Glomerular visceral epithelial cell (primary cell): ENCODE data around the gene BANK1.

Source experiments
- DNase-seq: peaks from one replicate; pipeline ENCODE4 v3.0.0-alpha.2; 2016; ENCODE audit errors: extremely low spot score

Gene BANK1

DNA sequence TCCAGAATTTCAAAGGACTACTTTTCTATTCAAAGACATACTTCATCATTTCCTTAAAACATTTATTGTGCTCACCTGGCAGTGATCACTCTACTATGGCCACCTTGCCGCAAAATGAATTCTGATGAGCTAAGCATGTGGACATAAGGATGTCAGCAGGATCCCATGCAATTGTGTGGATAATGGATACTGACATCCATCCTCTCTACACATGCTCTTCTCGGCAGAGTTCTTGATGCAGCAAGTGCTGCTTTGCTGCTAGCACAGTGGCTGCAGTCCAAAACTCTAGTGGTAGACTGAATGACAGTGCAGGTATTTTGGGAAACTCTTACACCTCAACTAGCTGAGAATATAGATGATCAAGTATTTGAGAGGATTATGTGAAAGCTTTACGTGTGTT lies 168.0 kb downstream of the BANK1 start:
- no peak for DNase-seq

- DNase-seq = no peak
These were observed 169.9 kb downstream of the BANK1 start for GRCh38 chr4:101960431-101960830.

GRCh38 chr4:101961144-101961543 lies 170.6 kb downstream of the BANK1 start:
- peak; percentile 31 for DNase-seq

GRCh38 chr4:101967697-101968346 lies 177.3 kb downstream of the BANK1 start:
- DNase-seq = no peak

DNA sequence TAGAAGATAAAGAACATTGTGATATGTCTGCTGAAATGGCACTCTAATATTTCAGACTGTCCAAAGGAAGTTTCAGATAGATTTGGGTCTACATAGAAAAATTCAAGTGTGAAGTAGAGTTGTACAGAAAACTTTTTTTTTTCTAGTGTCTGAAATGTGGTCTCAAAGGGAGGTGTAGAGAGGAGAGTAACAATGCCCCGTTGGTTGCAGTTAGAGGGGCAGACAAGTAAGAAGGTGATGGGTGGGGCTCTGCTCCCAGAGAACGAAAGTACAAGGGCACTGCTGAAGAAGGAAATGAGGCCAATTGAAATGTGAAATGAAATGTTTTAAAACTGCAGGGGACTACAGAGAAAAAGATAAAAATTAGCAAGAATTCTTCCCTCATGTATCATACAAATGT lies 177.8 kb downstream of the BANK1 start:
- no peak for DNase-seq

DNA sequence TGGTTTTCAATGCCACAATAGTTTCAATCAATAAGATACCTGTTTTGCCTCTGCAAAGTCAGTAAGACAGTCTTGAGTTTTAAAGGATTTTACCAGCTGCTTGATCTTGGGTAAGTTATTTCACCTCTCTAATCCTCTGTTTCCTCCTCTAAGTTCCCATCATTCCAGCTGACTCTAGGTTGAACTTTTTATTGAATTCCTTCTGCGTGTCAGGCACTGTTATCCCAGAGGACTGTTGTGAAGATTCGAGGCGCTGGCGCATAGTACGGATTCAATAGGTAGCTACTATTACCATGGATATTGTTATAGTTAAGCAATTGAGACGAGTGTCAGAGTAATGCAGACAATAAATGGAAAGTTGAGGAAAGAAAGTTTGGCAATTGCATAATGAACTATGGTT lies 179.4 kb downstream of the BANK1 start:
- DNase-seq = no peak

- DNase-seq = no peak
These were observed 180.1 kb downstream of the BANK1 start for GRCh38 chr4:101970547-101971155.

DNA sequence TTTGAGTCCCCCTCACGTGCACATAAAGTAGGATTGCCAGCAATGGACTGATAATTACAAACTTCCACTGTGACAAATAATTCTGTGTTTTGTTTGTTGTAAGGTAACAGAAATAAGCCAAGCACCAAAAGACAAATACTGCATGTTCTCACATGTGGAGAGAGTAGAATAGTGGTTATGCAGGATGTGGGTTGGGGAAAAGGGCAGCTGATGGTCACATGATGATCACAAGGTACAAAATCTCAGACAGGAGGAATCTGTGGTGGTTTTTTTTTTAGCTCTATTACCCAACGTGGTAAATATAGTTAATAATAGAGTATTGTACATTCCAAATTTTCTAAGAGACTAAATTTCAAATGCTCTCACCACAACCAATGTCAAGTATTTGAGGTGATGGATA lies 182.3 kb downstream of the BANK1 start:
- DNase-seq = no peak

GRCh38 chr4:101973361-101973760 lies 182.8 kb downstream of the BANK1 start:
- no peak for DNase-seq

GRCh38 chr4:101977076-101977475 lies 186.5 kb downstream of the BANK1 start:
- DNase-seq = peak; percentile 89

- DNase-seq = peak; percentile 49
These were observed 191.2 kb downstream of the BANK1 start for GRCh38 chr4:101981756-101982155.

DNA sequence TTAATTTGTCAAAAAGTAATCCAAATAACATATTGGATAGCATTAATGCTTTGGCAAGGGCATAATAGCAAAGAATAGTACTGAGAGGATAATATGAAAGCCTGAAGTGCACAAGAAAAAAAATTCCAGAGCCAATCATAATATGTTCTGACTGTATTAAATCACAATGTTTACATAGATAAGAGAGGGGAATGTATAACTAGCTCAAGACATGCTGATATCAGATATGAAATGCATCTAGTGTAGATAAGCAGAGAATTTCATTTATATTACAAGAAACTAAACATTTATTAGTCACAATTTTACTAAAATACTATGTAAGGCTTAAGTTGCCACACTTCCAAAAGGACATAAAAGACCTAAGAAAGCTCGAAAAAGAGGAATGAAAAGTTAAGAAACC lies 193.3 kb downstream of the BANK1 start:
- DNase-seq = no peak

DNA sequence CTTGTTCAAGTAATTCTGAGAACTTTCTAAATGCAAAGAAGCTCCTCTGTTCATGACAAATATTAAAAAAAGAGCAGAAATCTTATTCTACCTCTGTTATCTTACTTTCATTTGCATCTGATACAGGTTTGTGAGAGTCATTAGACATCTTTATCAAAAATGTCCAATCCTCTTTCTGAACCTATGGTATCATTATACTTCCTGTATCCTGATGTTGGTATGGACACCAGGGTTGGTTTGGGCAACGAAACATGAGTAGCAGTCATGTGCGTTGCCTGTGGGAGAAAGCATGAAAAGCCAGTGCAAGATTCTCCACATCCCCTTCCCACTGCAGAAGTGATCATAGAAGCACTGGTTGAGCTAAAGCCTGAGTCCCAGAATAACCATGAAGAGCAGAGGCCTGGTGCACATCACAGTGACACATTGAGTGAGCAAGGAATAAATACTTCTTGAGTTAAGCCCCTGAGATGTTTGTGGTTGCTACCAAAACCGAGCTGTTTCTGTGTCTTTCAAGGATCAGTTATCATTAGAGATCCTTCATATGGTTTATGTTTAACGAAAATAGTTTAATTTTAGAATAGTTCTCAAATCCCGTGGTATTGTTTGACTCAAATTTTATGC lies 197.2 kb downstream of the BANK1 start:
- peak; percentile 34 for DNase-seq

GRCh38 chr4:101989551-101989950 lies 199.0 kb downstream of the BANK1 start:
- DNase-seq = peak; percentile 43

GRCh38 chr4:101992446-101992845 lies 201.9 kb downstream of the BANK1 start:
- no peak for DNase-seq

DNA sequence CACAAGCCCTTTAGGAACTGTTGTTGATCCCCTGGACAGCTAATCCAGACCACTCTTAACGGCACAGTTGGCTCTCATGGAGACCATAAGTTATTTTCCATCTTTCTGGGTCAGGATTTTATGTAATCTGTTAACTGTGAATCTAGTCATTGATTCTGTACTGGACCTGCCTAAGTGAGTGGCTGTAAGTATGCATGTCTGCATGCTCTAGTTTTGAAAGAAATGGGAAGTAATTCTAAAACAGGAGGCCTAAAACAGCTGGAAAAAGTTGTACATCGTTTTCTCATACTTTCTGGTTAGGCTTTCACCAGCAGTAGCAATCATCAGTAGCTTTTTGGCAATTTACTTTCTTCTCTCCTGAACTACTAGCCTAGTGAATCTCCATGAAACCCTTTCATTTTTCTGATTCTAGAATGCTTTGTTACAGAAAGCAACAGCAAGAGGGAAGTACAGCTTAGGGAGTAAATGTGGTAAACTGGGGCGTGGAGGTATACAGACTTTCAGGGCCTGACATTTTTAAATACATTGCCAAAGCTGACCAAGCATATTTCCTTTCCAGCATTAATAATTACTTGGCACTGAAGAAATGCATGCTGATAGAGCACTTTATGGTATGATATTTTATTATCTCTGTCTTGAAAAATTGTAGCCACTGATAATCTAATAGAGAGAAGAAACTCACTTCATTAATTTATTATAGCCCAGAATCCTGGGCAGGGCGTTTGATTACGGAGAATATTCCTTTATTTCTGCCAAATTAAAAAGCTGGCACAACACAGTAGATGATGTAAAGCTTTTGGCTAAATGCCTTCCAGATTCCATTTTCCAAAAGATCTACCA lies 202.7 kb downstream of the BANK1 start:
- no peak for DNase-seq

- no peak for DNase-seq
These were observed 203.6 kb downstream of the BANK1 start for GRCh38 chr4:101993842-101994775.

DNA sequence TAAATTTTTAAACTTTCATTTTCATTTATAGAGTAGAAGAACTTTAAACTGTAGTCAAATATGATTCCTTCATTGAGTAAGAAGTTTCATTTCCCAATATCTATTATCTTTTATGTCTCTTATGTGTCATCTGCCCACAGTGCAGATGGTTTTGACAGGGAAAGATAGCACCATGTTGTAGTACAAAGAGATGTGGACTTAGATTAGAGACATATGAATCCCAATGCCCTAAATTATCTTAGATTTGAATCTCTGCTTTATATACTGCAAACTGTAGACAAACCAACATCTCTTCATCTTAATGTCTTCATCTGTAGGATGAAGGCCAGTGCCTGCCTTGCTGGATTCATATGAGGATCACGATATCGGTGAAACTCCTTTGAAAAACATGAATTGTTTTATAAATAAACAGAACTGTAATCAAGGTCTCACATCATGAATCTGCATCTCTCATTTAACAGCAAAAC lies 217.5 kb downstream of the BANK1 start:
- no peak for DNase-seq

- DNase-seq = no peak
These were observed 218.2 kb downstream of the BANK1 start for GRCh38 chr4:102008711-102009110.

DNA sequence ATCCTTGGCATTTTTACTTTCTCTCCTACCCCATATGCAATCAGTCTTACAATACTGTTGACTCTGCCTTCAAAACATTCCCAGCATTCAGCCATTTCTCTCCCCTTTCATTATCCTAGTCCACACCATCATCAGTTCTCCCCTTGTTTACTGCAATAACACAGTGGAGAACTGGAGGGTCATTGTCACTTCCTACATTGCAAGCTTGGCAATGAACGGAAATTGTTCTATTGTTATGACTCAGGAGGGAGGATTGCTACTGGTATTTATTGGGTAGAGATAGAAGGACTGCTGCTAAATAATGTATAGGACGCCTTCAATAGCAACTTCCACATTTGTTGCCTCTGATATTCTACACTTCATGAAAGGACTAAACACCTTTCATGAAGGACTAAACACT lies 231.8 kb downstream of the BANK1 start:
- DNase-seq = no peak

GRCh38 chr4:102027961-102028360 lies 237.4 kb downstream of the BANK1 start:
- DNase-seq = no peak
